HepG2 (cell line): ENCODE measurements around the gene POLR2B. TPM values are rescaled to one million over a fixed set of nuclear protein-coding genes. Genes with fewer than 3 reads are reported as not detected.

Experiments used
- ATAC-seq: fragments of 200-7000 bp; cut with Tn5 transposase; 3 replicates; pipeline ENCODE4 v1.9.1; 2020; ENCODE audit warnings: mild to moderate bottlenecking, moderate library complexity
- BruUV-seq: library from RNA; stranded (reverse); fragments of 400-500 nt; replicated peaks from 2 replicates; lab custom pipeline; 2021; lab: Mats Ljungman, UMichigan
- CTCF ChIA-PET: fragments of 300-600 bp; formaldehyde crosslinking; extraction: SDS; loops from one replicate; lab custom pipeline; 2021; ENCODE audit warnings: low total read pairs, inconsistent platforms, low intra/inter-chr PET ratio; lab: Yijun Ruan, JAX
- POLR2A ChIA-PET: fragments of 350-600 bp; sonication (Branson Sonifier 250); formaldehyde crosslinking; loops from one replicate; lab custom pipeline; 2020; ENCODE audit warnings: antibody characterized with exemption, inconsistent platforms; lab: Yijun Ruan, JAX
- DNase-seq: peaks from one replicate; pipeline ENCODE4 v3.0.0-alpha.2; 2015; ENCODE audit warnings: low spot score
- FAIRE-seq: peaks from 3 replicates; lab custom pipeline; 2011; peaks lifted over from hg19 to GRCh38; lab: Jason Lieb, UNC
- H2AFZ ChIP-seq: one replicate; pipeline ENCODE4 v1.6.1; 2011; ENCODE audit warnings: low read length, inconsistent platforms
- H3K27ac ChIP-seq: fragments of 300-600 bp; 3 replicates; pipeline ENCODE4 v1.8.0; 2011; ENCODE audit warnings: mixed run types, mild to moderate bottlenecking, mixed read lengths, low read length, inconsistent platforms; ENCODE audit not compliant: insufficient read depth; ENCODE audit errors: extremely low read length
- H3K27me3 ChIP-seq, 2 experiments: fragments of 200-600 bp in 1 of 2; 2 replicates in 1 of 2; 3 replicates in 1 of 2; pipeline versions ENCODE4 v1.6.0 to v1.8.0; 2011; ENCODE audit warnings: low read length in 2 of 2, mild to moderate bottlenecking in 2 of 2, moderate library complexity in 2 of 2, inconsistent platforms in 1 of 2; ENCODE audit not compliant: insufficient read depth in 2 of 2, control insufficient read depth in 1 of 2
- H3K36me3 ChIP-seq, 2 experiments: fragments of 200-600 bp in 1 of 2; replicated peaks in 1 of 2; 2 replicates in 1 of 2; 3 replicates in 1 of 2; pipeline versions ENCODE4 v1.5.1 to v1.8.0; 2011; ENCODE audit warnings: low read length in 2 of 2, inconsistent platforms in 1 of 2; ENCODE audit not compliant: insufficient read depth in 2 of 2, control insufficient read depth in 1 of 2
- H3K4me1 ChIP-seq: 2 replicates; pipeline ENCODE4 v1.5.1; 2012; ENCODE audit warnings: low read length, inconsistent platforms; ENCODE audit not compliant: insufficient read depth
- H3K4me2 ChIP-seq: 2 replicates; pipeline ENCODE4 v1.6.0; 2011; ENCODE audit warnings: low read depth, low read length, inconsistent platforms
- H3K4me3 ChIP-seq, 3 experiments: fragments of 200-600 bp in 1 of 3; sonication (generic), shearing (Covaris generic) in 1 of 3; replicated peaks in 1 of 3; 2 replicates each; pipeline ENCODE4 v1.5.1; 2011 to 2016; ENCODE audit warnings: low read length in 3 of 3, inconsistent platforms in 2 of 3, low read depth in 2 of 3, mild to moderate bottlenecking in 2 of 3, control low read depth in 1 of 3, mixed read lengths in 1 of 3; ENCODE audit not compliant: insufficient read depth in 1 of 3
- H3K79me2 ChIP-seq: one replicate; pipeline ENCODE4 v1.6.1; 2011; ENCODE audit warnings: low read length, inconsistent platforms; ENCODE audit not compliant: insufficient read depth
- H3K9ac ChIP-seq: 2 replicates; pipeline ENCODE4 v1.6.0; 2011; ENCODE audit warnings: mild to moderate bottlenecking, low read depth, low read length, inconsistent platforms; ENCODE audit not compliant: insufficient read depth
- H3K9me3 ChIP-seq: 2 replicates; pipeline ENCODE4 v1.5.1; 2012; ENCODE audit warnings: mild to moderate bottlenecking, low read length
- H4K20me1 ChIP-seq: 2 replicates; pipeline ENCODE4 v1.6.0; 2011; ENCODE audit warnings: inconsistent platforms, mild to moderate bottlenecking, low read length, moderate library complexity; ENCODE audit not compliant: insufficient read depth
- E2F2 ChIP-seq: sonication (generic); formaldehyde crosslinking; IDR thresholded peaks from 2 replicates; pipeline ENCODE4 v1.4.0; 2020; ENCODE audit warnings: missing genetic modification reagents, borderline replicate concordance
- GPBP1L1 ChIP-seq: sonication (generic); formaldehyde crosslinking; IDR thresholded peaks from 2 replicates; pipeline ENCODE4 v1.5.0; 2020; ENCODE audit warnings: mild to moderate bottlenecking, missing genetic modification reagents
- KAT7 ChIP-seq: IDR thresholded peaks from 2 replicates; pipeline ENCODE4 v1.6.1; 2018; ENCODE audit warnings: borderline replicate concordance, missing compliant biosample characterization
- LCORL ChIP-seq, 2 experiments: fragments of 450-650 bp in 1 of 2; sonication (generic) in 1 of 2; formaldehyde crosslinking in 1 of 2; IDR thresholded peaks; 2 replicates each; pipeline versions ENCODE4 v1.5.0 to v1.6.1; 2017 to 2020; ENCODE audit warnings: antibody characterized with exemption in 1 of 2, missing genetic modification reagents in 1 of 2
- MED13 ChIP-seq: sonication (generic); formaldehyde crosslinking; IDR thresholded peaks from 2 replicates; pipeline ENCODE4 v1.5.0; 2020; ENCODE audit warnings: missing genetic modification reagents
- PAWR ChIP-seq: sonication (generic); formaldehyde crosslinking; IDR thresholded peaks from 2 replicates; pipeline ENCODE4 v1.4.0; 2020; ENCODE audit warnings: missing genetic modification reagents, mild to moderate bottlenecking, borderline replicate concordance
- PLRG1 ChIP-seq: fragments of 450-650 bp; conservative IDR thresholded peaks from 2 replicates; pipeline ENCODE4 v1.6.1; 2016
- SCMH1 ChIP-seq: sonication (generic); formaldehyde crosslinking; IDR thresholded peaks from 2 replicates; pipeline ENCODE4 v1.9.0; 2021; ENCODE audit warnings: missing genetic modification reagents, mild to moderate bottlenecking, borderline replicate concordance
- ZMYM2 ChIP-seq: sonication (generic); formaldehyde crosslinking; IDR thresholded peaks from 2 replicates; pipeline ENCODE4 v1.8.0; 2022; ENCODE audit warnings: mild to moderate bottlenecking, missing genetic modification reagents
- ZNF317 ChIP-seq: sonication (generic); formaldehyde crosslinking; IDR thresholded peaks from 2 replicates; pipeline ENCODE4 v1.5.0; 2020; ENCODE audit warnings: mild to moderate bottlenecking, missing genetic modification reagents
- ZNF354B ChIP-seq: sonication (generic); formaldehyde crosslinking; IDR thresholded peaks from 2 replicates; pipeline ENCODE4 v1.8.0; 2022; ENCODE audit warnings: mild to moderate bottlenecking, missing genetic modification reagents
- ZUFSP ChIP-seq: sonication (generic); formaldehyde crosslinking; IDR thresholded peaks from 2 replicates; pipeline ENCODE4 v1.9.0; 2021; ENCODE audit warnings: missing genetic modification reagents, mild to moderate bottlenecking, borderline replicate concordance
- WGBS: methylation state at CpG from one replicate; pipeline ENCODE4 v1.1.6; 2017; ENCODE audit warnings: low lambda C conversion rate; 5-methylcytosine and 5-hydroxymethylcytosine counted together
- in situ Hi-C: cut with HindIII; loops from 2 replicates; pipeline ENCODE4 v1.10.0; 2017; ENCODE audit warnings: low pct_unique_long_range_greater_than_20kb; ENCODE audit not compliant: extremely low pct_ligation_motif_present
- intact Hi-C: fragments of 100-400 bp; cut with micrococcal nuclease; formaldehyde crosslinking; loops from one replicate; pipeline ENCODE4 v1.10.0; 2022; ENCODE audit not compliant: unreplicated experiment
- polyA plus RNA-seq, 8 experiments: library from polyadenylated mRNA; depleted of rRNA in 3 of 8; stranded (reverse) in 7 of 8; unstranded in 1 of 8; fragments of >200 nt; fragmentation: Illumina TruSeq in 4 of 8; extraction: Trizol in 4 of 8; gene quantifications; 2 replicates each; pipeline versions ENCODE4 v1.2.1 to v1.2.3, GENCODE V29; 2011 to 2016; ENCODE audit warnings: low read depth in 4 of 8, missing spikeins in 1 of 8, mixed read lengths in 1 of 8; ENCODE audit not compliant: insufficient read depth in 1 of 8
- total RNA-seq, 5 experiments: library from RNA; depleted of rRNA; stranded (reverse); fragments of >200 nt; fragmentation: Illumina TruSeq; extraction: Trizol; gene quantifications; 2 replicates each; pipeline ENCODE4 v1.2.3, GENCODE V29; 2016; ENCODE audit warnings: low read depth in 1 of 5

POLR2B gene
- total and polyA plus RNA-seq, 2 of the 13 experiments (the other 11 are each of a cell fraction or from before 2014, with no cell fraction given), result 70.6 to 116 TPM

- ATAC-seq, result peak; percentile 32; the same call in 2 of the 3 replicates
- DNase-seq, result no peak
- no peaks in the 10 kb centered on the region; a peak in 1 of 5 replicates for H3K27me3 ChIP-seq
- no peak overlapping the region for H3K4me2 ChIP-seq
- no peak overlapping the region for H2AFZ ChIP-seq
- CTCF ChIA-PET, result no interaction called here
- H3K4me1 ChIP-seq, result no peaks in the 10 kb centered on the region
- no peak overlapping the region for H3K9ac ChIP-seq
- intact Hi-C loops (no loop called here), in situ Hi-C loops (loop anchor here (5.0 kb wide), 1 partner anchor 114 kb away; no protein-coding TSS in a partner anchor)
- no peak overlapping the region for H3K27ac ChIP-seq
- no peaks in the 10 kb centered on the region for H3K36me3 ChIP-seq
- WGBS, result 0% methylated on average over 4 of the region's 6 CpGs
- no peaks in the 10 kb centered on the region for H3K79me2 ChIP-seq
- BruUV-seq, result no TSS peak
- TF ChIP-seq PLRG1, result no peak
- TF ChIP-seq KAT7, result no peak
- TF ChIP-seq MED13 (CRISPR knock-in tag), result no peak
- no peak for TF ChIP-seq SCMH1 (CRISPR knock-in tag)
- no peak for TF ChIP-seq PAWR (CRISPR knock-in tag)
- no peak for TF ChIP-seq E2F2 (CRISPR knock-in tag)
- TF ChIP-seq ZMYM2 (CRISPR knock-in tag), result no peak
- no peak for TF ChIP-seq LCORL (IDR thresholded peaks at IDR 0.05)
- no peak for TF ChIP-seq LCORL (CRISPR knock-in tag; IDR thresholded peaks at IDR 0.05)
- no peak for TF ChIP-seq ZUFSP
- no peak for TF ChIP-seq GPBP1L1
- TF ChIP-seq ZNF354B, result no peak
- no peak for TF ChIP-seq ZNF317 (CRISPR knock-in tag)
- no peak overlapping the region for H3K4me3 ChIP-seq
- H4K20me1 ChIP-seq, result no peaks in the 10 kb centered on the region
- FAIRE-seq, result no peak
- POLR2A ChIA-PET, result interaction anchor here (1.0 kb wide), 1 partner anchor 9 kb away, joined by 4 read pairs; no protein-coding TSS in a partner anchor
- no peaks in the 10 kb centered on the region for H3K9me3 ChIP-seq
Observed at GRCh38 chr4:57043347-57044251, 64.9 kb downstream of the POLR2B start.
